ENCODE data around the gene VEZF1.
"Not testable (repeated sequence)": the region's sequence is repeated elsewhere in the genome, so short reads cannot be mapped to it uniquely, and the experiment has no call there.

The VEZF1 gene

DNA sequence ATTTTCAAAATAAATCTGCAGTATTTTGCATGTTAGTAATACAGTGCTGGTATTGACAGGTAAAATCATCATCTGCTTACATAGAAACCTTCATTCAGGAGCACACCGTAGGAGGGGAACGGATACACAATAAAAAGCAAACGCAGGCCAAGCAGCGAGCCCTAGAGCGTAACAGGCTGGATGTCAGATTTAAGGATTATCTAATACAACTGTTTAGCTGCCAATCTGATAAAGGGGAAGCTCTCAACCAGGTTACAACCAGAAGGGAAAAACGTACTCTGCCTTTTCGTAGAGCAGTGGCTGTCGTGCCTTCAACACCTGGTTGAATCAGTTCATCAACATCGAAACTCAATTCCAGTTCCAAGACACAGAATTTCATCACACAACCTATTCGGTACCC lies 16.5 kb downstream of the VEZF1 start:
- no peak for DNase-seq

DNA sequence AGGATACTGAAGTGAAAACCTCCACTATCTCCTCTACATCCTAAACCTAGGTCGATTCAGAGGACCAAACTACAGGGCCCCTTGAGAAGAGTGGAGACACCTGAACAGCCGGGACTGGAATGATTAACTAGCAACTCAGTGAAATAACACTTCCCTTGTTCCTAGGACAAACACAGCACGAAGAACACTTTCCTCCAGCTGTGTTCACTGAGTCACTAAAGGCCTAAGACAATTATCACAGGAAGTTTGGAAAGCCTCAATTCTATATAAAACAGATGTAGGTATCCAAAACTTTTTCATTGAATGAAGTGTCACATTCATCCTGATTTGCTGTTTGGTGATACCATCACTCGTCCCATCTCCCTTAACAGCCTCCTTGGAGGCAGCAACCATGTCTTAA lies 17.3 kb downstream of the VEZF1 start:
- DNase-seq, result no peak

DNA sequence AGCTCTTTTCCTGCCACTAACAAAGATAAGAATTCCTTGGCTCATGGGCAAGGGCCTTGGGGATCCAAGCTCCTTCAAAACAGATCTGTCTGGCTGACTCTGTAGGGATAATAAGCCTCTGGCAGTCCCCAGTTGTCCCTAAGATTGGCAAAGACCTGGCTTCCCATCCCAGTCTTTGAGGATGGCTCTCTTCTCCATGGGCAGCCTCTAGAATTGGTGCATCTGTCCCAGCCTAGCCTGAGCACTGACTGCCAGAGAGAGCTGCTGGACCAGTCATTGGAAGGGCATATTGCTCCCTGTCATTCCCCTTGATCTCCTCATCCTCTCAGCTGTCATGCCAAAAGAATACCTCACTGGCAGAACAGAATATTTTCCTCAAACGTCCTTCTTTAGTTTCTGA lies 19.6 kb downstream of the VEZF1 start:
- no peak for DNase-seq

DNA sequence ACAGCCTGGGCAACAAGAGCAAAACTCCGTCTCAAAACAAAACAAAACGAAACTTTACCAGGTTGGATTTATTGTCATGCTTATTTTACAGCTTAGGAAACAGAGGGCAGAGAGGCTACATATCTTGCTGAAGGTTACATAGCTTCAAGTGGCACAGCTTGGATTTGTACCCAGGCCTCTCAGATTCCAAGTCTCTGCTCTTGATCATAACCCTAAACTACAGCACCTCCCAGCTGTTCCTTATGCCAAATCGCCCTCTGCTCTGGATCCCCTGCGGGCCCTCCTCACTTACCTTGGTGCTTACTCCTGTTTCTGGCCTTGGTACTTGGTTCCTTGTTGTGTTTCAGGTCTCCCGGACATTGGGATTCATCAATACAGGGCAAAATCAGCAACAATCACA lies 21.2 kb downstream of the VEZF1 start:
- DNase-seq, result no peak

DNA sequence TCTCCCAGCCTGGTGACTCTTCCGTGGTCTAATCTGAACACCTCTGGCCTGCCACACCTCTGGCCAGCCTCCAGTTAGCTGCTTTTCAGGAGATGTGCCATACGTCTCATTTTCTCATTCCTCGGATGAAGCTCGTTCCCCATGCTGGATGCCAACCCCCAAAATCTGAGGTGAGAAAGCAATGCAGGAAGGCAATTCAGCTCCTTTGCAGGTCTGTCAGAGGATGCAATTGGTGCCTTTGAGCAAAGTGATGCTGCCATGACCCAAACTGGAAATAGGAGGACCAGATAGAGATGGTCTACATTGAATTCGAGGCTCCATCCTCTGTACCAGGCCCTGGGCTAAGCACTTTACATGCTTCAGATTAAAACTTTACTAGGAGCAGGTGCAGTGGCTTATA lies 21.8 kb downstream of the VEZF1 start:
- no peak for DNase-seq

DNA sequence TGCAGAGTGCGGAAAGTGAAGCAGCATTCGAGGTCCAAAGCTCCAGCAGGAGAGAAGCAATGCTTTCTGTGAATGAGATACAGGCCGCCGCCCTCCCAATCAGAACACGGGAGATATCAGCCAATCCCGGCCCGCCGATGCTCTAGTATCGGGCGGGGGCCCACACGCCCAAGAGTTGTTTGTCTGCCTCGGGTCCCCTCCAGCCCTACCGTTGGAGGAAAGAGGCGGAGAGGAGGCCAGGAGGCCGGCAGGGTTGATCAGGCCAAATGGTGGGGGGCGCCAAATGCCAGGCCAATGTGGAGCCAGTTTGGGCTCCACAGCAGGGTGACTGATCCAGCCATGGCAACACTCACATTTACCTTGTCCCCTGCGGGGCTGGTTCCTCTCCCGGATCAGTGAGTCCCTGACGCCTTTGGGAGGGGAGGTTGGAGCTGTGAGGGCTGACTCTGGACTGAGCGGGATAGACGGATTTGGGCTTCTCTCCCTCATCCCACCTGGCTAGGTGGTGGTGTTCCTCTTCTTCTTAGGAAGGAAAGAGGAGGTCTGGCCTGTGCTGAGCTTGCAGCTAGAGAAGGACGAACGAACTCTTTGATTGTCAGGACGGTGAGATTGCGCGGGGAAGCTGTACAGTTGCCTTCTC lies 22.4 kb downstream of the VEZF1 start:
- DNase-seq, result no peak

DNA sequence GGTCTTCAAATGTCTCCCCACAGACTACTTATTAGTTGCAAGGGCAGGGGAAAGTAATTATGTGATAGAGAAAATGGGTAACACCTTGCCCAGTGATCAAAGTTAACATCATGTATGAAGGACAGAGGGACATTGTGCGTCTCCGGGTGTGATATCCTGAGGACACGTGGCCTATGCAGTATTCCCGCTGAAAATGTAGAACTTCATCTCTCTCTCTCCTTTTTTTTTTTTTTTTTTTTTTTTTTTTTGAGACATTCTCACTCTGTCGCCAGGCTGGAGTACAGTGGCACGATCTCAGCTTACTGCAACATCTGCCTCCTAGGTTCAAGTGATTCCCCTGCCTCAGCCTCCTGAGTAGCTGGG lies 24.9 kb downstream of the VEZF1 start:
- DNase-seq, result no peak

DNA sequence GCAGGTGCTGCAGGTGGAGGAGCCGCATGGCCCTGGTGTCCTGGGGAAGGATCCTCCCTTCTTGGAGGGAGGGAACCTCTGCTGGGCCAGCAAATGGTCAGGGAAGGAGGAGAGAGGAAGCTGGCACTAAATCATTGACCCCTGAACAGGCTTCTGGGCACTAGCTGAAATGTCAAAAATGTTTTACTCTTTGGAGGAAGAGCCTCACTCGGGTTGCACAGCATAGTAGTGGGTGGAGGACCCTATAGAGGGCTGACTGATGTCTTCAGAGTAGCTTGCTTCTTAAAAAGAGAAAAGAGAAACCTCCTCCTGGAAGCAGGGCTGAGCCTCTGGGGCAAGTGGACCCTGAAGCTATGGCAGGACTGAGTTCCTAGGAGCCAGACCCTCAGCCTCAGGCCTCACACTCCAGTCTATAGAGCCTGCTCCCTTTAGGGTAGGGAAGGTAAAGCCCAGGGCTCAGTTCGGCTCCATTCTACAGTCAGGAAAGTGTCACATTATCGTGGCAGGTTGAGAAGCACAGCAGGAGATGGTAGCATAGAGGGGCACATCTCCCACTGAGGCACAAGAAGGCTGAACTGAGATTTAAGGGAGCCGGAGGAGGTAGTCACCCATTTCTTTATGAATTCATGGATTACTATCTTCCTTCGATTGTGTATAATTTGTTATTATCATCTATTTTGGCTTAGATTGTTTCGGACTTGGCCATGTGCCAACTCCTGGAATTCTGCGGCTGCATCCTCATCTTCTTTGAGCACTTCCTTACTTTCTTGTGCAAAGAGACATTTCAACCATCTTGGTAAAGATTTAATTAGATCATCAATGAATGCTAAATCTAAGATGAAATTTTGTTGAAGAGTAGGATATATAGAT lies 25.5 kb downstream of the VEZF1 start:
- DNase-seq, result no peak

DNA sequence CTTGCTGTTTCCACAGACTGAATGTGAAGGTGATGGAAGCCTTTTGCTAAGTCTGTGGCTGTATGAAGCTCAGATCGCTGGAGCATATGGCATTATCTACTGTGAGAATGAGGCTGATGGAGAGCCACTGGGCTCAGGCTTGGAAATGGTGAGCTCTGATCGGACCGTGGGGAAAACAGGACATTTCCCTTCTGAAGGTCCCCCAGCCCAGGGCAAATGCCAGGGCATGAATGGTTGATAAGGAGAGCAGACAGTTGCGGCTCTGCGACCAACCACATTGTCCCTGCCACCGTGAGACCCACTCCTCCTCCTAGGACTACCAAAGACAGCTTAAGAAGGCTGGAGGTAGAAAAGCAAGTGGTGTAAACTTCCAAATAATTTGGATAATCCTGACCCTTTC lies 28.1 kb downstream of the VEZF1 start:
- DNase-seq, result no peak

DNA sequence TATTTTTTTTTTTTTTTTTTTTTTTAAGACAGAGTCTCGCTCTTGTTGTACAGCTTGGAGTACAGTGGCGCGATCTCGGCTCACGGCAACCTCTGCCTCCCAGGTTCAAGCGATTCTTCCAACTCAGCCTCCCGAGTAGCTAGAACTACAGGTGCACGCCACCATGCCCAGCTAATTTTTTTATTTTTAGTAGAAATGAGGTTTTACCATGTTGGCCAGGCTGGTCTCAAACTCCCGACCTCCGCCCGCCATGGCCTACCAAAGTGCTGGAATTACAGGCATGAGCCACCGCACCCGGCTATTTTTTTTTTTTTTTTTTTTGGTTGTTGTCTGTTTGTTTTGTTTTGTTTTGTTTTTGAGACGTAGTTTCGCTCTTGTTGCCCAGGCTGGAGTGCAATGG lies 29.7 kb downstream of the VEZF1 start:
- DNase-seq, result not testable (repeated sequence)

DNA sequence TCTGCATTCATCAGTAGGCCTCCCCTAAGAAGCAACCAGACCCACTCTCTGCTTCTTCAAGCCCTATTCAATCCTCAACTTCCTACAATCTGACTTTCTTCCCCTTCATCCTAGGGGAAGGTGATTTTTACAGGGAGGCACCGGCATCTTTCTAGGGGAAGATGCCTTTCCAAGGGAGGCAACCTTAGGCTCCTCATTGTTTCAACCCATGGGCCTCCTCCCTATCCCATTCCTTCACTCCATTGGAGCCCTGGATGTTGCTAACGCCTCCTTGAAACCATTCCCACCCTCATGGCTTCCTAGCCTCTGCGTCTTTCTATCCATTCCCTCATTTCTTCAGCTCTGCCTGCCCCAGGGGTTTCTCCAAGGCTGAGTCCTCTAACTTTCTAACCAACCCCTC lies 30.2 kb downstream of the VEZF1 start:
- DNase-seq, result no peak

DNA sequence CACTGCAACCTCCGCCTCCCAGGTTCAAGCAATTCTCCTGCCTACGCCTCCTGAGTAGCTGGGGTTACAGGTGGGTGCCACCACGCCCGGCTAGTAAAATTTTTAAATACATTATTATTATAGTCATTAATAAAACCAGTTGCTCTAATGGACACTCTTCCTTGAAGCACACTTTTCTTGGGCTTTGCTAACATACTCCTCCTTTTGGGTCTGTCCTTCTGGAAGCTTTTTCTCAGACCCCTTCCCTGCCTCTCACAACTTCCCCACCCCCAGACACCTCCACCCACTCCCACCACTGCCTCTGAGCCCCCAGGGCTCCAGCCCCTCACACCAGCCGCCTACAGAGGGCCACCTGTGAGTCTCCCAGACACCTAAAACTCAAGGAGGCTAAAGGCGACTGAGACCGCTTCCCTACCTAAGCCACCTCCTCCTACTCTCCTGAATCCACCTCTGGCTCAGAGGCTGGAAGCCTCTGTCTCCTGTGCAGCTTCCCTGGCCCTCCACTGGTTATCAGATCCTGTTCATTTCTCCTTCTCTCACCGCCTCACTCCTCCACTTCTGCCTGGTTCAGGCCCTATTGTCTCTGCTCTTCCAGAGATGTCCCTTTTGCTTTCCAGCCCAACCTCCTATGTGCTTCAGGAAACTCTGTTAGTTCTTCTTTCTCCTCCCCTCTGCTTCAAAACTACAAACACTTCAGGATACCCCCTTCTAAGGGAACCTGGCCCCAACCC lies 30.8 kb downstream of the VEZF1 start:
- DNase-seq, result no peak

DNA sequence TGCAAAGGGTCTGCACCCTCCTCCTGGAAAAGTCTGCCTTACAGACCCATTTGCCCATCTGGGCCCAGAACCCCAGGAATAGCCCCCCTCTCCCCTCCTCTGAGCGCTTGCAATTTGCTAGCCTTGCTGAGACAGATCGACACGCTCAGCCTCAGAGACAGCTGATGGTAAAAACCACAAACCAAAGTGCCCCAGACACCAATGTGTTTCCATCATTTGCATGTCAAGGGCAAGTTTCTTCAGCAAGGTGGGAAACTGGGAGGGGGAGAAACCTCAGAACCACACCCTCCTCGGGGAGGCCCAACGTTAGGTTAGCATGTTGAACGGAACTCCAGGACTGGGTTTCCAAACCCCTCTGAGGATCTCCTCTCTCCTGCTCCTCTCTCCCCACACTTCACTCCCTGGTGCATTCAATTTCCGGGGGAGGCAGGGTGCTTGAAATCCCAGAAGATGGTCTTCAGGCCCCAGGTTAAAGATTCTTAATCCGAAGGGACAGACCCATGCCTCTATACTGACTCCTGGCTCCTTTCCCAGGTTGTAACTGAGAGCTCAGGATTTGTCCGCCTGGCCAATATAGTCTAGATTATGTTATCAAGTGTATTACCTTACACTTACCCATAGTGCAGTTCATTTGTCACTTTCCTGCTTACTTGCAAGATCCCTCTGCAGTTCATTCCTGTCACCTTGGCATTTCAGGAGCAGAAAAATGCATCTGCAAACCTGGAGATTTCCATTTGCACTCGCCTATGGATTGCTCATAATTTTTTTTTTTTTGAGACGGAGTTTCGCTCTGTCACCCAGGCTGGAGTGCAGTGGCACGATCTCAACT lies 31.5 kb downstream of the VEZF1 start:
- DNase-seq, result no peak

DNA sequence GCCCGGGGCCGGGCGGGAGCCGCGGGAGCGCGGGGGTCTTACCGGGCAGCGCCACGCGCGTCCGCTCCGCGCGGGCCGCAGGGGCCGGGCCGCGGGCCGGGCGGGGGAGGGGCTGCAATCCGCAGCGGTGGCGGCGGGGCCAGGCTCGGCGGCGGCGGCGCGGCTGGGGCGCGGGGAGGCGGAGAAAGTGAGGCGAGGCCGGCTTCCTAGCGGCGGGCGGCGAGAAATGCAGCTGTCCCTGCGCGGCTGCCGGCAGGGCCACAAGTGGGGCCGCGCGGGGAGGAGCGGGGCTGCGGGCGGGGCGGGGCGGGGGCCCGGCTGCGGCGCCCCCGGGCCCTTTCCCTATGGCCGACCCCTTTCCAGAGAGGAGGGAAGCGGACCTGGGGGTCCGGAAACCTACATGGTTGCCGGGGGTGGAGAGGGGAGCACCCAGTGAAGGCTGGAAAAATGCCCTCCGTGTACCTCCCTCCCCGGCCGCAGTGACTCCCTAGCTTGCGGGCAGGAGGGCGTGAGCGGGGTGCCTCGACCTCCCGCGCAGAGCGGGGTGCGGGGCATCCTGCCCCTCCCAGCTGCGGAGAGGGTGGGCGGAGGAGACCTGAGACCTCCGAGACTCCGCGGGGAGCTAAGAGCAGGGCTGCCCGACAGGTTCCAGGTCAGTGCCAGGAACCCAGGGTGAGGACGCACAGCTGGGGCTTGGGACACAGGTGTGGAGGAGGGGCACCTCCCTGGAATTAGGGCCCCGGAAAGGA lies 32.7 kb downstream of the VEZF1 start, which contains the start of gene CUEDC1:
CUEDC1 (minus strand) TSS at position 230 of the 749 bp plus-strand sequence. CDS start 69,848 bp downstream, outside the sequence.
- DNase-seq, result peak; percentile 86

DNA sequence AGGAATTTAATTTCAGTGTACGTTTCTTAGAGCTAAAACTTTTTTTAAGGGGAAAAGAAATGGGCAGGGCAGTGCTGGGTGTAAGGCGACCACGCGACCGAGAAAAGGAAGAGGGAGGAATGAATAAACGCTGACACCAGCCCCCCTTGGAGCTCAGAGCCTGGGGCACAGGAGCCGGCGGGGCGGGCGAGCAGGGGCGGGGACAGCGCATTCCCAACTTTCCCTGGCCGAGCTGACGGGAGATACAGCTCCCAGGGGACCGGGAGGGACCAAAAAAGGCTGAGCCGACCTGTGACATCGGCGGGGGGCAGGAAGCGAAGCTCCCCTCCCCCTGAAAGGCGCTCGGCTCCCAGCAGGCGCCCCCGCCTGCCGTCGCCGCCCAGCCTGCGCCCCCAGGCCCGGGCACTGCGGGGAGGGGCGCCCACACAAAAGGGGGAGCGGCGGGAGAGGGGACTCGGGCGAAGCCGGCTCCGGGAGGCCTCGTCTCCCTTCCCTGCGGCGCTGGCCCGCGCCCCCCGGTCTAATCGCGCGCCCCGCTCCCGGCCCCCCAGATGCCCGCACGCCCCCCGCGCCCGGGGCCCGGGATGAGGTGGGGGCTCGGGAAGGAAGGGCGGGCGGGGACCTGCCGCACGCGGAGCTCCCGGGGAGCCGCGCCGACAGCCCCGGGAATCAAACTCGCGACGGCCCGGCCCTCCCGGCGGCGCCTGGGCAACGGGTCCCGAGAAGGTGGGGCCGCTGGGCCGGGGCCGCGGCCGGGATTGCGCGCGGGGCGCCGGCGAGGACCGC lies 33.5 kb downstream of the VEZF1 start:
- DNase-seq, result peak; percentile 20

DNA sequence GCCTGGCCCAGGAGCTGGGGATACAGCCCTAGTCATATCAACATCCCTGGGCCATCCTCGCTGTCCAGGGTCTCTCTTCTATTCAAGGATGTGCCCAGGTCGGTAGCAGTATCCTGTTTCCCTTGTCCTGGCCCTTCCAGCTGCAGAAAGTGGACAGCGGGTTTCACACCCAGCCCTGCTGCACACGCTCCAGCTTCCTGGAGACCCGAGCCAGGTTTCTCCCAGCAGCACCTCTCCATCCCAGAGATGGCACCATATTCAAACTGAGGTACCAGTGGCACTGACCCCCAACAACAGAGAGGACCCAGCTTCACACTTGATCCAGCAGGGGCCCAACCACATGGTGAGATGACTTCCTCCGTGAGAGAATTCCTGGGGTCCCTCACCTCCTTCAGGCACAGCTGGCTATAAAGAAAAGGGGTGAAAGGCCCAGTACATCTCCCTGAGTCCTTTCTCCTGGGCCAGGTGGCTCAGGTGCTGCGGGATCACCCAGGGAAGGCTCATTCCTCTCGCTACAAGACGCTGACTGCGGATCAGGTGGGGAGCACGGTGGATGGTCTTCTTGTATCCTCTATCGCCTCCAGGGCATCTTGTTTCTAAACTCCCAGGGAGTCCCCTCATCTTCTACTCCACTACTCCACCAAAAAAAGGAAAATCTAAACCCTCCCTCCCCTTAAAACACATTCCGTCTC lies 34.2 kb downstream of the VEZF1 start:
- no peak for DNase-seq

DNA sequence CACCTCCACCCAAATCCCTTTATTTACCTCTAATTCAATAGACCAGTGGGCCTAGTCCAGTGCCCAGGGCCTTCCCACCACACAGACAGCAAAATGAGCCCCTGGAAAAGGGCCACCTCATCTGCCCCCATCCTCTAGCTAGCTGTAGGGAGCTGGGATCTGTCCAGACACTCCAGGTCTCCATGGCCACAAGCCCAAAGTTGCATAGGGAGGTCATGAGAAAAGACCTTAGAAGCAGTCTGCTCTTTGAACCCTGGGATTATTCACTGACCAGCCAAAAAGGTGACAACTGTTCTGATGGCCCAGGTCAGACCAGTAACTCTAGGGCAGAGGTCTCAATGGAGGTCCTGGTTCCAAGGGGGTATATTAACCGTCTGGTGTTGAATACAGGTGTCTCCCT lies 34.8 kb downstream of the VEZF1 start:
- DNase-seq, result no peak

DNA sequence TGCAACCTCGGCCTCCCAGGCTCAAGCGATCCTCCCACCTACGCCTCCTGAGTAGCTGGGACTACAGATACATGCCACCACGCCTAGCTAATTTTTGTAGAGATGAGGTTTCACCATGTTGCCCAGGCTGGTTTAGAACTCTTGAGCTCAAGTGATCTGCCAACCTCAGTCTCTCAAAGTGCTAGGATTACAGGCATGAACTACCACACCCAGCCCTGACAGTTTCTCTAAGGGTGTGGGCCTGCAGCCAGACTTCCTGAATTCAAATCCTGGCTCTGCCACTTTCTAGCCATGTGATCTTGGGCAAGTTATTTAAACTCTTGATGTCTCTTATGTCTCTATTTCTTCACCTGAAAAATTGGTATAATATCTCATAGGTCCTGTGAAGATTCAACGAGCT lies 38.4 kb downstream of the VEZF1 start:
- DNase-seq, result peak; percentile 67

DNA sequence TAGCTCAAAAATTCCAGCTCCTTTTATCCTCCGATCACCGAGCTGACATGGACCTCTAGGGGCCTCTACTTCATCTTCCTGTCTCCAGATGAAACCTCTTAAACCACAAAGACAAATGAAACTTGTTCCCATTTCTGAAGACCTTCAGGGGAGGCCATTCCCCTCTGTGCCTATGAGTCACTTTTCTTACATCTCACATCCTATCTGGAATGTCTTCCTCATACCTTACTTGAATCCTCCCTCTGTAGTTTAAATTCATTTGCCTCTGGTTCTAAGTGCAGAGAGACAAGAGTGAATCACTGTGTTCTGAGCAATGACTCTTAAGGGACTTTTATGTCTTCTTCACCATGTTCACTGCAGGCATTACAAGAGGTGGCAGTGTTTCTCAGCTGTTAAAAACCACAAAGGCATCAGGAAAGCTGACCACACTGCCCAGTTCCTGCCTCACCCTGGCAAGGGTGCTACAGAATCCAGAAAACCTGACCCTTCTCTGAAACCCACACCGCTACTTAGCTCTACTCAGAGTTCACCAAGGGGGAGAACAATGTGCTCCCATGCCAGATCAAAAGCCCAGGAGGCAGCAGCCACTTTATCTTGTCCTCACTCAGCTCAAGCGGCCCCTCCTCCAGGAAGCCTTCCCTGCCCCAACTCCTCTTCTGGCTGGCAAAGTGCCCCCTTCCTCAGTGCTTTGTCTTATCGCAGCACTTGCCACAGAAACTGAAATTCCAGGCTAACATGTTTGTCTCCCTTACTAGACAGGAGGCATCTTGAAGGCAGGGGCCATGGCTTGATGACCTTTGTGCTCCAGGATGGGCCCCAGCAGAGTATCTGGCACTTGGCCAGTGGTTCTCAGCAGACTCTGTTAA lies 39.3 kb downstream of the VEZF1 start:
- DNase-seq, result peak; percentile 92

DNA sequence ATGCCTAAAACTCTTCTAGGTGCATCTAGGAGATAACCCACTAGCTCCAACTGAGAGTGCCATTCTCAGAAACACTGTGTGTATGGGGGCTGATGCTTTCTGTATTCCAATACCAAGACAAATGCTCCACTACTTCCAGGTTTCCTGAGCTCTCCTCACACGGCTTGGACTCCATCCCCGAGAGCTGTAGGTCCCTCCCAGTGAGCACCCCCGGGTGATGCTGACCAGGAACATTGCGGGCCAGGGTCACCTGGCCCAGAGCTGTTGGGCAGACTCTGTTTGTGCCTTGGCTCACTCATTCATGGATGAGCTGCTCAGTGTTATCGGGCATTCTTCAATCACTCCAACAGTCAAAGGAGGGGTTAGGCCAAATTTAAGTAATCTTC lies 39.9 kb downstream of the VEZF1 start:
- DNase-seq, result no peak
